Inflammatory macrophage (primary cell): Measurements from ENCODE around the gene METTL25.

Source experiments
- DNase-seq, 2 donors: peaks; one replicate each; pipeline ENCODE4 v3.0.0-alpha.2; 2020 to 2022

METTL25 gene

GRCh38 chr12:82473111-82473754, 114.9 kb downstream of the METTL25 start:
- DNase-seq: no peak

GRCh38 chr12:82474181-82474797, 116.0 kb downstream of the METTL25 start:
- no peak for DNase-seq

GRCh38 chr12:82474798-82475184, 116.5 kb downstream of the METTL25 start:
- DNase-seq: no peak

- DNase-seq: no peak
Observed at GRCh38 chr12:82475211-82475610, 116.9 kb downstream of the METTL25 start.

GRCh38 chr12:82476511-82476910, 118.2 kb downstream of the METTL25 start:
- DNase-seq: no peak

- no peak for DNase-seq
Observed at GRCh38 chr12:82479511-82479910, 121.2 kb downstream of the METTL25 start.

- no peak for DNase-seq
Observed at GRCh38 chr12:82480606-82481005, 122.3 kb downstream of the METTL25 start.

- no peak for DNase-seq
Observed at GRCh38 chr12:82481954-82482353, 123.6 kb downstream of the METTL25 start.

- DNase-seq: no peak
Observed at GRCh38 chr12:82486524-82487235, 128.4 kb downstream of the METTL25 start.

GRCh38 chr12:82504409-82504808, 146.1 kb downstream of the METTL25 start:
- DNase-seq: no peak

- DNase-seq: no peak
Observed at GRCh38 chr12:82505150-82505549, 146.8 kb downstream of the METTL25 start.

- no peak for DNase-seq
Observed at GRCh38 chr12:82507686-82508085, 149.4 kb downstream of the METTL25 start.

GRCh38 chr12:82510386-82510785, 152.1 kb downstream of the METTL25 start:
- no peak for DNase-seq

GRCh38 chr12:82514880-82515279, 156.6 kb downstream of the METTL25 start:
- DNase-seq: no peak

- no peak for DNase-seq
Observed at GRCh38 chr12:82515652-82516051, 157.3 kb downstream of the METTL25 start.

GRCh38 chr12:82517027-82517426, 158.7 kb downstream of the METTL25 start:
- DNase-seq: peak in 1 of 2 donors; percentile 8

- no peak for DNase-seq
Observed at GRCh38 chr12:82517808-82518207, 159.5 kb downstream of the METTL25 start.

GRCh38 chr12:82519510-82519909, 161.2 kb downstream of the METTL25 start:
- no peak for DNase-seq

GRCh38 chr12:82522285-82522684, 164.0 kb downstream of the METTL25 start:
- DNase-seq: no peak

GRCh38 chr12:82522762-82523161, 164.4 kb downstream of the METTL25 start:
- DNase-seq: no peak

GRCh38 chr12:82523996-82524395, 165.7 kb downstream of the METTL25 start:
- DNase-seq: no peak

GRCh38 chr12:82524641-82525040, 166.3 kb downstream of the METTL25 start:
- no peak for DNase-seq

- DNase-seq: no peak
Observed at GRCh38 chr12:82525616-82526015, 167.3 kb downstream of the METTL25 start.

- DNase-seq: peak; percentile 37 to 46
Observed at GRCh38 chr12:82527165-82527780, 168.9 kb downstream of the METTL25 start.
